Measurements from ENCODE around the gene MED13L. TPM values are rescaled to one million over a fixed set of nuclear protein-coding genes. Genes with fewer than 3 reads are reported as not detected.

Gene MED13L
- total RNA-seq, 1 donor from 2014 or later, result 141 TPM

GRCh38 chr12:116125084-116125483 lies 152.4 kb downstream of the MED13L start:
- Mint-ChIP-seq H3K9me3 (ENCODE audit: low read depth) (no peaks in the 10 kb centered on the region), H3K27me3 (no peaks in the 10 kb centered on the region), H3K36me3 (ENCODE audit: insufficient read depth) (no peaks in the 10 kb centered on the region), H3K4me3 (ENCODE audit: low read depth) (no peak overlapping the region), H3K27ac (no peak overlapping the region), H3K4me1 (ENCODE audit: low read depth) (peaks cover 28% of the 10 kb centered on the region)
- no peak for DNase-seq (ENCODE audit: low spot score, unreplicated experiment)
- no peak for TF ChIP-seq CTCF (IDR thresholded peaks at IDR 0.05; ENCODE audit: unreplicated experiment)

- Mint-ChIP-seq H3K27me3 (no peaks in the 10 kb centered on the region), H3K4me1 (ENCODE audit: low read depth) (peaks cover 30% of the 10 kb centered on the region), H3K4me3 (ENCODE audit: low read depth) (no peak overlapping the region), H3K36me3 (ENCODE audit: insufficient read depth) (no peaks in the 10 kb centered on the region), H3K27ac (peak overlapping the region; percentile 5), H3K9me3 (ENCODE audit: low read depth) (no peaks in the 10 kb centered on the region)
- no peak for TF ChIP-seq CTCF (IDR thresholded peaks at IDR 0.05; ENCODE audit: unreplicated experiment)
- DNase-seq (ENCODE audit: low spot score, unreplicated experiment), result no peak
These were observed 153.8 kb downstream of the MED13L start for GRCh38 chr12:116123451-116124258.

- H3K27ac Mint-ChIP-seq, result no peak overlapping the region
- peaks cover 30% of the 10 kb centered on the region for H3K4me1 Mint-ChIP-seq (ENCODE audit: low read depth)
- no peak for TF ChIP-seq CTCF (IDR thresholded peaks at IDR 0.05; ENCODE audit: unreplicated experiment)
- H3K36me3 Mint-ChIP-seq (ENCODE audit: insufficient read depth), result no peaks in the 10 kb centered on the region
- no peaks in the 10 kb centered on the region for H3K27me3 Mint-ChIP-seq
- no peak for DNase-seq (ENCODE audit: low spot score, unreplicated experiment)
- no peaks in the 10 kb centered on the region for H3K9me3 Mint-ChIP-seq (ENCODE audit: low read depth)
- H3K4me3 Mint-ChIP-seq (ENCODE audit: low read depth), result no peak overlapping the region
These were observed 154.9 kb downstream of the MED13L start for GRCh38 chr12:116122628-116123027.

GRCh38 chr12:116121453-116121871 lies 156.0 kb downstream of the MED13L start:
- Mint-ChIP-seq H3K4me3 (ENCODE audit: low read depth) (no peak overlapping the region), H3K27me3 (no peaks in the 10 kb centered on the region), H3K4me1 (ENCODE audit: low read depth) (peaks cover 30% of the 10 kb centered on the region), H3K36me3 (ENCODE audit: insufficient read depth) (no peaks in the 10 kb centered on the region), H3K9me3 (ENCODE audit: low read depth) (no peaks in the 10 kb centered on the region), H3K27ac (no peak overlapping the region)
- DNase-seq (ENCODE audit: low spot score, unreplicated experiment), result no peak
- no peak for TF ChIP-seq CTCF (IDR thresholded peaks at IDR 0.05; ENCODE audit: unreplicated experiment)

GRCh38 chr12:116116650-116117424 lies 160.7 kb downstream of the MED13L start:
- DNase-seq (ENCODE audit: low spot score, unreplicated experiment), result no peak
- H3K4me3 Mint-ChIP-seq (ENCODE audit: low read depth), result no peak overlapping the region
- H3K4me1 Mint-ChIP-seq (ENCODE audit: low read depth), result peaks cover 26% of the 10 kb centered on the region
- no peaks in the 10 kb centered on the region for H3K9me3 Mint-ChIP-seq (ENCODE audit: low read depth)
- no peak for TF ChIP-seq CTCF (IDR thresholded peaks at IDR 0.05; ENCODE audit: unreplicated experiment)
- H3K36me3 Mint-ChIP-seq (ENCODE audit: insufficient read depth), result no peaks in the 10 kb centered on the region
- H3K27ac Mint-ChIP-seq, result no peak overlapping the region
- H3K27me3 Mint-ChIP-seq, result no peaks in the 10 kb centered on the region
